Mesenchymal stem cell (in vitro differentiated cells and primary cell): ENCODE measurements around the gene CACNA1C.

ENCODE experiments used
- DNase-seq: peaks from one replicate; pipeline ENCODE4 v3.0.0-alpha.2; 2013
- H2AFZ ChIP-seq: one replicate; pipeline ENCODE4 v1.6.1; 2013; ENCODE audit warnings: low read depth, mild to moderate bottlenecking, control low read depth, inconsistent platforms, low read length, moderate library complexity
- H2AK5ac ChIP-seq: 2 replicates; pipeline ENCODE4 v1.6.1; 2013; ENCODE audit warnings: low read length, moderate library complexity, mild to moderate bottlenecking, inconsistent platforms; ENCODE audit not compliant: severe bottlenecking
- H2BK120ac ChIP-seq: one replicate; pipeline ENCODE4 v1.6.1; 2013; ENCODE audit warnings: low read depth, mild to moderate bottlenecking, inconsistent platforms, low read length, moderate library complexity
- H2BK12ac ChIP-seq, 2 experiments: one replicate each; pipeline ENCODE4 v1.6.1; 2013; ENCODE audit warnings: inconsistent platforms in 2 of 2, low read length in 2 of 2, mild to moderate bottlenecking in 2 of 2, moderate library complexity in 2 of 2, control low read depth in 1 of 2
- H2BK15ac ChIP-seq: one replicate; pipeline ENCODE4 v1.6.1; 2013; ENCODE audit warnings: mild to moderate bottlenecking, low read depth, inconsistent platforms; ENCODE audit not compliant: poor library complexity, severe bottlenecking
- H2BK5ac ChIP-seq: 2 replicates; pipeline ENCODE4 v1.6.1; 2013; ENCODE audit warnings: low read depth, mild to moderate bottlenecking, low read length, control low read depth, inconsistent platforms; ENCODE audit not compliant: poor library complexity, severe bottlenecking
- H3K14ac ChIP-seq, 2 experiments: one replicate each; pipeline ENCODE4 v1.6.1; 2013; ENCODE audit warnings: inconsistent platforms in 2 of 2, low read length in 2 of 2, control low read depth in 1 of 2, mild to moderate bottlenecking in 1 of 2, moderate library complexity in 1 of 2
- H3K18ac ChIP-seq, 2 experiments: one replicate each; pipeline ENCODE4 v1.6.1; 2013; ENCODE audit warnings: inconsistent platforms in 2 of 2, low read length in 2 of 2, control low read depth in 1 of 2, low read depth in 1 of 2, mild to moderate bottlenecking in 1 of 2
- H3K23ac ChIP-seq, 2 experiments: one replicate each; pipeline ENCODE4 v1.6.1; 2013; ENCODE audit warnings: inconsistent platforms in 2 of 2, low read length in 2 of 2, mild to moderate bottlenecking in 2 of 2, moderate library complexity in 2 of 2, control low read depth in 1 of 2
- H3K27ac ChIP-seq: 2 replicates; pipeline ENCODE4 v1.5.1; 2013; ENCODE audit warnings: mild to moderate bottlenecking, moderate library complexity, low read length, control low read depth, inconsistent platforms; ENCODE audit not compliant: poor library complexity, severe bottlenecking
- H3K27me3 ChIP-seq, 2 experiments: 2 replicates each; pipeline versions ENCODE4 v1.6.1 to v1.7.0; 2013; ENCODE audit warnings: low read length in 2 of 2, mild to moderate bottlenecking in 2 of 2, moderate library complexity in 2 of 2, control low read depth in 1 of 2, inconsistent platforms in 1 of 2; ENCODE audit not compliant: control insufficient read depth in 1 of 2, insufficient read depth in 1 of 2
- H3K36me3 ChIP-seq, 2 experiments: 2 replicates each; pipeline versions ENCODE4 v1.6.1 to v1.7.0; 2013; ENCODE audit warnings: low read length in 2 of 2, control low read depth in 1 of 2, inconsistent platforms in 1 of 2, low read depth in 1 of 2, mild to moderate bottlenecking in 1 of 2; ENCODE audit not compliant: insufficient read depth in 2 of 2, control insufficient read depth in 1 of 2
- H3K4ac ChIP-seq, 2 experiments: one replicate each; pipeline ENCODE4 v1.6.1; 2013; ENCODE audit warnings: inconsistent platforms in 2 of 2, low read length in 2 of 2, mild to moderate bottlenecking in 2 of 2, moderate library complexity in 2 of 2, control low read depth in 1 of 2, low read depth in 1 of 2
- H3K4me1 ChIP-seq: 2 replicates; pipeline ENCODE4 v1.6.1; 2013; ENCODE audit warnings: low read depth, low read length, control low read depth; ENCODE audit not compliant: control insufficient read depth, insufficient read depth
- H3K4me2 ChIP-seq: 2 replicates; pipeline ENCODE4 v1.6.1; 2013; ENCODE audit warnings: low read length, mild to moderate bottlenecking, inconsistent platforms; ENCODE audit not compliant: poor library complexity, severe bottlenecking
- H3K4me3 ChIP-seq, 2 experiments: 2 replicates each; pipeline versions ENCODE4 v1.5.1 to v1.7.0; 2013; ENCODE audit warnings: low read length in 2 of 2, mild to moderate bottlenecking in 2 of 2, control low read depth in 1 of 2, low read depth in 1 of 2; ENCODE audit not compliant: insufficient read depth in 1 of 2
- H3K79me1 ChIP-seq: replicated peaks from 2 replicates; pipeline ENCODE4 v1.6.1; 2013; ENCODE audit warnings: mild to moderate bottlenecking, control low read depth, low read length, inconsistent platforms; ENCODE audit not compliant: poor library complexity, severe bottlenecking
- H3K9ac ChIP-seq: 2 replicates; pipeline ENCODE4 v1.7.0; 2013; ENCODE audit warnings: mild to moderate bottlenecking, low read length, moderate library complexity
- H3K9me3 ChIP-seq: 2 replicates; pipeline ENCODE4 v1.7.0; 2013; ENCODE audit warnings: mild to moderate bottlenecking, low read length; ENCODE audit not compliant: control insufficient read depth
- H4K8ac ChIP-seq: one replicate; pipeline ENCODE4 v1.6.1; 2013; ENCODE audit warnings: inconsistent platforms, mild to moderate bottlenecking, low read length, moderate library complexity
- H4K91ac ChIP-seq: one replicate; pipeline ENCODE4 v1.6.1; 2013; ENCODE audit warnings: mild to moderate bottlenecking, low read length, inconsistent platforms
- WGBS: methylation state at CpG from one replicate; pipeline ENCODE4 v1.1.7; 2013; ENCODE audit warnings: mixed read lengths; 5-methylcytosine and 5-hydroxymethylcytosine counted together

CACNA1C gene

GRCh38 chr12:2696136-2696535, 643.3 kb downstream of the CACNA1C start:
- Histone ChIP-seq H3K27ac (no peak overlapping the region), H3K18ac (no peak overlapping the region), H2BK15ac (no peak overlapping the region), H3K4me1 (peaks cover 6% of the 10 kb centered on the region), H3K79me1 (no peaks in the 10 kb centered on the region), H4K91ac (no peak overlapping the region), H3K23ac (no peak overlapping the region), H3K36me3 (no peaks in the 10 kb centered on the region), H4K8ac (no peak overlapping the region), H2AFZ (no peak overlapping the region), H3K9me3 (peaks cover 16% of the 10 kb centered on the region), H2BK5ac (no peak overlapping the region), H2BK12ac (no peak overlapping the region), H3K4me2 (no peak overlapping the region), H3K4me3 (no peak overlapping the region), H3K9ac (no peak overlapping the region), H2BK120ac (no peak overlapping the region), H2AK5ac (no peak overlapping the region), H3K27me3 (peaks cover 10 to 61% of the 10 kb centered on the region in 2 experiments), H3K4ac (no peak overlapping the region), H3K14ac (no peak overlapping the region)
- 71% methylated on average over 2 of the region's 2 CpGs for WGBS
- no peak for DNase-seq

- Histone ChIP-seq H3K36me3 (no peaks in the 10 kb centered on the region), H2AK5ac (no peak overlapping the region), H2AFZ (no peak overlapping the region), H3K27ac (no peak overlapping the region), H3K4ac (no peak overlapping the region), H2BK120ac (no peak overlapping the region), H3K79me1 (no peaks in the 10 kb centered on the region), H3K4me3 (no peak overlapping the region), H4K8ac (no peak overlapping the region), H3K9me3 (peaks cover 16% of the 10 kb centered on the region), H3K9ac (no peak overlapping the region), H2BK15ac (no peak overlapping the region), H2BK12ac (no peak overlapping the region), H3K18ac (no peak overlapping the region), H3K4me2 (no peak overlapping the region), H3K27me3 (peaks cover 10 to 52% of the 10 kb centered on the region in 2 experiments), H3K14ac (no peak overlapping the region), H3K4me1 (no peaks in the 10 kb centered on the region), H2BK5ac (no peak overlapping the region), H3K23ac (no peak overlapping the region), H4K91ac (no peak overlapping the region)
- DNase-seq = no peak
- WGBS = 75% methylated on average over 8 of the region's 10 CpGs
Measured at GRCh38 chr12:2697057-2697800, 644.4 kb downstream of the CACNA1C start.

- Histone ChIP-seq H3K27me3 (peaks cover 10 to 40% of the 10 kb centered on the region in 2 experiments), H3K79me1 (no peaks in the 10 kb centered on the region), H3K36me3 (no peaks in the 10 kb centered on the region), H3K23ac (no peak overlapping the region), H3K4ac (no peak overlapping the region), H3K27ac (no peak overlapping the region), H2BK5ac (no peak overlapping the region), H3K9ac (no peak overlapping the region), H3K4me1 (no peaks in the 10 kb centered on the region), H3K9me3 (peaks cover 16% of the 10 kb centered on the region), H4K8ac (no peak overlapping the region), H2BK15ac (no peak overlapping the region), H2BK120ac (no peak overlapping the region), H2BK12ac (no peak overlapping the region), H3K4me2 (no peak overlapping the region), H3K4me3 (no peak overlapping the region), H3K14ac (no peak overlapping the region), H2AK5ac (no peak overlapping the region), H3K18ac (no peak overlapping the region), H2AFZ (no peak overlapping the region), H4K91ac (no peak overlapping the region)
- 84% methylated on average over 1 of the region's 1 CpG for WGBS
- no peak for DNase-seq
Measured at GRCh38 chr12:2698566-2698965, 645.8 kb downstream of the CACNA1C start.

- no peak for DNase-seq
- H2BK5ac ChIP-seq = no peak overlapping the region
- no peak overlapping the region for H3K4me3 ChIP-seq
- WGBS = 4% methylated on average over 1 of the region's 1 CpG
- H3K14ac ChIP-seq = no peak overlapping the region
- no peak overlapping the region for H3K18ac ChIP-seq
- H3K27me3 ChIP-seq = peaks cover 7 to 23% of the 10 kb centered on the region in 2 experiments
- no peak overlapping the region for H2AFZ ChIP-seq
- H3K4me1 ChIP-seq = no peaks in the 10 kb centered on the region
- H3K79me1 ChIP-seq = no peaks in the 10 kb centered on the region
- H3K36me3 ChIP-seq = no peaks in the 10 kb centered on the region
- H3K27ac ChIP-seq = no peak overlapping the region
- no peak overlapping the region for H4K8ac ChIP-seq
- H3K9me3 ChIP-seq = peaks cover 39% of the 10 kb centered on the region
- no peak overlapping the region for H3K23ac ChIP-seq
- no peak overlapping the region for H2BK12ac ChIP-seq
- H3K4ac ChIP-seq = no peak overlapping the region
- no peak overlapping the region for H2AK5ac ChIP-seq
- H4K91ac ChIP-seq = no peak overlapping the region
- H2BK120ac ChIP-seq = no peak overlapping the region
- no peak overlapping the region for H2BK15ac ChIP-seq
- no peak overlapping the region for H3K4me2 ChIP-seq
- no peak overlapping the region for H3K9ac ChIP-seq
Measured at GRCh38 chr12:2710701-2711100, 657.9 kb downstream of the CACNA1C start.
